GM23338 (cell line): ENCODE measurements around the gene CCR5. TPM values are rescaled to one million over a fixed set of nuclear protein-coding genes. Genes with fewer than 3 reads are reported as not detected.

ENCODE experiments used
- ATAC-seq: fragments of 200-7000 bp; cut with Tn5 transposase; 3 replicates; pipeline ENCODE4 v1.9.1; 2020
- DNase-seq: peaks from one replicate; pipeline ENCODE4 v3.0.0-alpha.2; 2015; ENCODE audit warnings: low spot score
- H2AFZ ChIP-seq: fragments of 200-600 bp; sonication (generic); 2 replicates; pipeline ENCODE4 v1.8.0; 2016; ENCODE audit warnings: antibody characterized with exemption, mild to moderate bottlenecking, moderate library complexity
- H3F3A ChIP-seq: fragments of 200-600 bp; sonication (generic); replicated peaks from 2 replicates; pipeline ENCODE4 v1.8.0; 2017; ENCODE audit warnings: antibody characterized with exemption, mixed run types, low read depth
- H3K27ac ChIP-seq: fragments of 200-600 bp; sonication (generic); 2 replicates; pipeline ENCODE4 v1.6.1; 2016; ENCODE audit warnings: low read depth
- H3K27me3 ChIP-seq: fragments of 200-600 bp; sonication (generic); 2 replicates; pipeline ENCODE4 v1.8.0; 2016; ENCODE audit warnings: mild to moderate bottlenecking, mixed run types, moderate library complexity; ENCODE audit not compliant: insufficient read depth
- H3K36me3 ChIP-seq: fragments of 200-600 bp; sonication (generic); 2 replicates; pipeline ENCODE4 v1.8.0; 2016; ENCODE audit warnings: mild to moderate bottlenecking; ENCODE audit not compliant: insufficient read depth
- H3K4me1 ChIP-seq: fragments of 200-600 bp; sonication (generic); 2 replicates; pipeline ENCODE4 v1.8.0; 2016; ENCODE audit warnings: mild to moderate bottlenecking, moderate library complexity; ENCODE audit not compliant: insufficient read depth
- H3K4me2 ChIP-seq: fragments of 200-600 bp; sonication (generic); 2 replicates; pipeline ENCODE4 v1.7.1; 2017; ENCODE audit warnings: mixed run types
- H3K4me3 ChIP-seq: fragments of 200-600 bp; sonication (generic); 2 replicates; pipeline ENCODE4 v1.6.1; 2016; ENCODE audit warnings: mixed run types
- H3K79me2 ChIP-seq: fragments of 200-600 bp; sonication (generic); replicated peaks from 2 replicates; pipeline ENCODE4 v1.8.0; 2017; ENCODE audit warnings: mild to moderate bottlenecking; ENCODE audit not compliant: insufficient read depth
- H3K9me2 ChIP-seq: fragments of 200-600 bp; sonication (generic); 2 replicates; pipeline ENCODE4 v1.8.0; 2017; ENCODE audit not compliant: insufficient read depth
- H4K20me1 ChIP-seq: fragments of 200-600 bp; sonication (generic); replicated peaks from 2 replicates; pipeline ENCODE4 v1.8.0; 2017; ENCODE audit warnings: mild to moderate bottlenecking; ENCODE audit not compliant: insufficient read depth
- H3K27ac Mint-ChIP-seq: 2 replicates; pipeline ENCODE4 v1.8.0; 2020; ENCODE audit warnings: inconsistent platforms, mild to moderate bottlenecking, moderate library complexity, mixed read lengths
- H3K27me3 Mint-ChIP-seq: 3 replicates; pipeline ENCODE4 v1.8.0; 2022; ENCODE audit warnings: low read depth, mild to moderate bottlenecking, moderate library complexity, mixed read lengths, inconsistent platforms; ENCODE audit not compliant: insufficient read depth, poor library complexity
- H3K36me3 Mint-ChIP-seq: 3 replicates; pipeline ENCODE4 v1.8.0; 2021; ENCODE audit warnings: low read depth, mild to moderate bottlenecking, inconsistent platforms, moderate library complexity, mixed read lengths
- H3K4me1 Mint-ChIP-seq: 3 replicates; pipeline ENCODE4 v1.8.0; 2020; ENCODE audit warnings: mild to moderate bottlenecking, inconsistent platforms, mixed read lengths
- H3K4me3 Mint-ChIP-seq: 3 replicates; pipeline ENCODE4 v1.8.0; 2021; ENCODE audit warnings: moderate library complexity, mild to moderate bottlenecking, inconsistent platforms, mixed read lengths
- H3K9me3 Mint-ChIP-seq: 3 replicates; pipeline ENCODE4 v1.8.0; 2020; ENCODE audit warnings: moderate library complexity, mild to moderate bottlenecking, inconsistent platforms, mixed read lengths
- CREB1 ChIP-seq: fragments of 250-450 bp; sonication (Bioruptor Pico); IDR thresholded peaks from 2 replicates; pipeline ENCODE4 v1.5.0; 2020; ENCODE audit warnings: low read depth, mild to moderate bottlenecking, moderate library complexity
- CTCF ChIP-seq, 2 experiments: fragments of 200-600 bp in 1 of 2; sonication (generic) in 1 of 2; conservative IDR thresholded peaks; 2 replicates each; pipeline versions ENCODE4 v1.5.1 to v1.6.1; 2016 to 2017; ENCODE audit warnings: antibody characterized with exemption in 2 of 2, low read depth in 2 of 2, mild to moderate bottlenecking in 2 of 2, moderate library complexity in 1 of 2
- ETS1 ChIP-seq: IDR thresholded peaks from 2 replicates; pipeline ENCODE4 v1.6.1; 2016; ENCODE audit warnings: antibody characterized with exemption
- EZH2phosphoT487 ChIP-seq: fragments of 200-600 bp; sonication (generic); IDR thresholded peaks from one replicate; pipeline ENCODE4 v1.8.1; 2018; ENCODE audit warnings: antibody characterized with exemption; ENCODE audit not compliant: unreplicated experiment
- JUNB ChIP-seq: IDR thresholded peaks from one replicate; pipeline ENCODE4 v1.6.1; 2016; ENCODE audit warnings: antibody characterized with exemption; ENCODE audit not compliant: unreplicated experiment
- NANOG ChIP-seq: IDR thresholded peaks from 2 replicates; pipeline ENCODE4 v1.6.1; 2016; ENCODE audit warnings: antibody characterized with exemption, borderline replicate concordance
- POLR2AphosphoS5 ChIP-seq: IDR thresholded peaks from 2 replicates; pipeline ENCODE4 v1.6.1; 2016; ENCODE audit warnings: antibody characterized with exemption, low read depth
- REST ChIP-seq: IDR thresholded peaks from one replicate; pipeline ENCODE4 v1.6.1; 2018; ENCODE audit warnings: antibody characterized with exemption; ENCODE audit not compliant: unreplicated experiment
- STAT1 ChIP-seq: IDR thresholded peaks from one replicate; pipeline ENCODE4 v1.6.1; 2016; ENCODE audit warnings: antibody characterized with exemption; ENCODE audit not compliant: unreplicated experiment
- ZNF114 ChIP-seq: fragments of 250-450 bp; sonication (Bioruptor Pico); IDR thresholded peaks from 2 replicates; pipeline ENCODE4 v1.5.0; 2020; ENCODE audit warnings: mild to moderate bottlenecking, moderate library complexity
- ZNF331 ChIP-seq: fragments of 250-450 bp; sonication (Bioruptor Pico); IDR thresholded peaks from 2 replicates; pipeline ENCODE4 v1.5.0; 2020; ENCODE audit warnings: low read depth, mild to moderate bottlenecking, moderate library complexity
- polyA plus RNA-seq: library from polyadenylated mRNA; unstranded; fragments of >200 nt; fragmentation: Nextera tagmentation; extraction: Ambion mirVana; gene quantifications from 2 replicates; pipeline ENCODE4 v1.2.1, GENCODE V29; 2016
- total RNA-seq: library from RNA; depleted of rRNA; stranded (reverse); fragments of >200 nt; shearing (Covaris generic); gene quantifications from 2 replicates; pipeline ENCODE4 v1.2.3, GENCODE V29; 2014

The CCR5 gene
- total and polyA plus RNA-seq, 2 experiments from 2014 or later: not detected

- Histone ChIP-seq H3K27ac (no peak overlapping the region), H2AFZ (no peak overlapping the region), H3K4me1 (peaks cover 4% of the 10 kb centered on the region; the same call in 1 of the 2 replicates), H3K79me2 (no peaks in the 10 kb centered on the region), H3F3A (no peaks in the 10 kb centered on the region), H3K4me2 (no peak overlapping the region), H4K20me1 (no peaks in the 10 kb centered on the region), H3K9me2 (peaks cover 12% of the 10 kb centered on the region), H3K4me3 (no peak overlapping the region), H3K27me3 (no peaks in the 10 kb centered on the region), H3K36me3 (no peaks in the 10 kb centered on the region)
- Mint-ChIP-seq H3K9me3 (peaks cover 6% of the 10 kb centered on the region; the same call in 2 of the 3 replicates), H3K4me3 (no peak overlapping the region), H3K36me3 (peaks cover 4% of the 10 kb centered on the region; the same call in 1 of the 3 replicates), H3K27ac (no peak overlapping the region), H3K4me1 (peaks cover 6% of the 10 kb centered on the region; the same call in 2 of the 3 replicates), H3K27me3 (peaks cover 4% of the 10 kb centered on the region)
- no peak for ATAC-seq
- TF ChIP-seq POLR2AphosphoS5: no peak
- no peak for TF ChIP-seq NANOG
- no peak for TF ChIP-seq ZNF331 (CRISPR knock-in tag)
- TF ChIP-seq ETS1: no peak
- TF ChIP-seq CTCF (conservative IDR thresholded peaks at IDR 0.05; ENCODE audit: low read depth in 2 of 2): no peak
- no peak for TF ChIP-seq REST
- DNase-seq: no peak
Measured at GRCh38 chr3:46353090-46353489, 17.7 kb upstream of the CCR5 start.

- H3K27ac Mint-ChIP-seq: no peak within 1 kb of the TSS
- TF ChIP-seq EZH2phosphoT487: no peak
- TF ChIP-seq NANOG: no peak
- no peak for TF ChIP-seq ZNF114 (CRISPR knock-in tag)
- no peak for TF ChIP-seq JUNB
- no peak for TF ChIP-seq REST
- no peak for TF ChIP-seq STAT1
- no peak for TF ChIP-seq ZNF331 (CRISPR knock-in tag)
- TF ChIP-seq CREB1 (CRISPR knock-in tag): no peak
- no peak for DNase-seq
- no peaks in the 10 kb centered on the region for H4K20me1 ChIP-seq
- peaks cover 4% of the 10 kb centered on the region; the same call in 1 of the 2 replicates for H3K4me1 ChIP-seq
- no peaks in the 10 kb centered on the region for H3K36me3 Mint-ChIP-seq
- H3K4me1 Mint-ChIP-seq: peaks cover 6% of the 10 kb centered on the region; the same call in 2 of the 3 replicates
- no peak for ATAC-seq
- H3K4me2 ChIP-seq: no peak within 1 kb of the TSS
- H3K4me3 Mint-ChIP-seq: no peak within 1 kb of the TSS
- no peak within 1 kb of the TSS for H2AFZ ChIP-seq
- H3K27me3 Mint-ChIP-seq: peaks cover 4% of the 10 kb centered on the region
- no peaks in the 10 kb centered on the region for H3K79me2 ChIP-seq
- no peaks in the 10 kb centered on the region for H3K36me3 ChIP-seq
- no peak within 1 kb of the TSS for H3K27ac ChIP-seq
- no peaks in the 10 kb centered on the region for H3F3A ChIP-seq
- peaks cover 12% of the 10 kb centered on the region for H3K9me2 ChIP-seq
- H3K9me3 Mint-ChIP-seq: peaks cover 2% of the 10 kb centered on the region; the same call in 2 of the 3 replicates
- no peaks in the 10 kb centered on the region for H3K27me3 ChIP-seq
- H3K4me3 ChIP-seq: no peak within 1 kb of the TSS
Measured at GRCh38 chr3:46353647-46354410, 16.9 kb upstream of the CCR5 start, which contains the start of gene CCR2. TSS of gene CCR2 (plus strand) at chr3:46354111. CDS start at chr3:46357528, 3,417 bp downstream.
